ENCODE measurements around the gene TMEM115. TPM values are rescaled to one million over a fixed set of nuclear protein-coding genes. Genes with fewer than 3 reads are reported as not detected.

The TMEM115 gene
- total RNA-seq, 1 donor from 2014 or later = 44.4 TPM

DNA sequence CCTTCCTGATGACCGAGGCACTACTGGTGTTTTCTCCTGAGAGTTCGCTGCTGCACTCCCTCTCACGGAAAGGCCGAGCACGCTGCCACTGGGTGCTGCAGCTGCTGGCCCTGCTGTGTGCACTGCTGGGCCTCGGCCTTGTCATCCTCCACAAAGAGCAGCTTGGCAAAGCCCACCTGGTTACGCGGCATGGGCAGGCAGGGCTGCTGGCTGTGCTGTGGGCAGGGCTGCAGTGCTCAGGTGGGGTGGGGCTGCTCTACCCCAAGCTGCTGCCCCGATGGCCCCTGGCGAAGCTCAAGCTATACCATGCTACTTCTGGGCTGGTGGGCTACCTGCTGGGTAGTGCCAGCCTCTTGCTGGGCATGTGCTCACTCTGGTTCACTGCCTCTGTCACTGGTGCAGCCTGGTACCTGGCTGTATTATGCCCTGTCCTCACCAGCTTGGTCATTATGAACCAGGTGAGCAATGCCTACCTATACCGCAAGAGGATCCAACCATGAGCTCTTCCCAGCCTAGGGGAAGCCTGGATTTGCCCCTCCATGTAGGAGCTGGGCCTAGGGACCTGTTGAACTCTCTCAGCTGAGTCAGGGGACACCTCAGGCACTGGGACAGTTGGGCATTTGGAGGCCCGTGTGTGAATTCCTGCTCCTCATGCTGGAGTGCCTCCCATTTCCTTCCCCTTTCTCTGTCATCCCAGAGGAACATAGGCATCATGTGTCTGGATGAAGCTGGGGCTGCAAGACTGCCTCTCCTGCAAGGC, 5.9 kb downstream of the TMEM115 start:
- DNase-seq (ENCODE audit: low read depth in 2 of 2) = no peak

DNA sequence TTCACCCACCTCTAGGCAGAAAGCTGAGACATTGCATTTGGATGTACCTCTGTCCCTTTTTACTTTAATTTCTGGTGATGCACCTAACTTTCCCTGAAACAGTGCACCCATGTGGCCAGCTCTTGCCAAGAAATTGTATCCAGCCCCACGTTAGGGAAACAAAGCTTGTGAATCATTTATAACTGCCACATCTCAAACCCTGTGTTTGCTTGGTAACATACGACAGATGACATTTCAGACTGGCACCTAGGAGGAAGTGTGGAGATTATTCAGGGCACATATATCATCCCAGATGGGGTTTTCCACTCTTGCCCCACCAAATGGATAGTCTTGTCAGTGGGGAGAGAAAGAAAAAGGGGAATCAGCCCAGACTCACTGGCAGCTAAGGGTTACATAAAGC, 6.5 kb downstream of the TMEM115 start:
- DNase-seq (ENCODE audit: low read depth in 2 of 2) = peak; percentile 24

DNA sequence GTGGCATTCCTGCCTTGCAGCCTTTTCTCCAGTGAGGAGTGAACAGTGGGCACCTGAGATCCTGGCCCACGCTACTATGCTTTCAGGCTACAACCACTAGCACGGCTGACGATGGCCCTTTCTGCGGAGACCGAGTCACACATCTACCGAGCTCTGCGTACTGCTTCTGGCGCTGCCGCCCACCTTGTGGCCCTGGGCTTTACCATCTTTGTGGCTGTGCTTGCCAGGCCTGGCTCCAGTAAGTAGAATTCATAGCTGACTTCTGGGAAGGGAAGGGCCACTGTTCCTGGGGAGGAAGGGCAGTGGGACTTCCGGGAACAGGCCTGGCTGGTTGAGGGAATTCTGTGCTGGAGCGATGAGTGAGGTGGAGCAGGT, 8.0 kb downstream of the TMEM115 start:
- DNase-seq (ENCODE audit: low read depth in 2 of 2) = no peak

- peak; percentile 92 to 96 for DNase-seq (ENCODE audit: low read depth in 2 of 2)
Measured at GRCh38 chr3:50350527-50351322, 8.6 kb downstream of the TMEM115 start, which contains the start of the genes CYB561D2 and NPRL2. CYB561D2 (plus strand) TSS chr3:50350862; CDS start chr3:50351434, 572 bp downstream. NPRL2 (minus strand) TSS chr3:50350775; CDS start chr3:50350652, 123 bp downstream.

DNA sequence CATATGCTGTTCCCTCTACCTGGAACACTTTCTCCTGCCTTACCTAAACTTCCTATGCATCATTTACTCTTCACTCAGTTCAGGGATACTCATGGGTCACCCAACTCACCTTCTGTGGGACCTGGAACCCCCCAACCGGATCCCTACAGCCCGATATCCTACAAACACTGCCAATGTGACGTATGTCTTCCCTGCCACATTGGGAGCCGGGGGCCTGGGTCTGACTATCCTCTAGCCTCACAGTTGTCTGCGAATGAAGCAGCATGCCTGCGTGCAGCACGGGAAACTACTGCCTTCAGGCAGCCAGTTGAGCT, 9.2 kb downstream of the TMEM115 start:
- DNase-seq (ENCODE audit: low read depth in 2 of 2) = no peak

- peak; percentile 80 to 84 for DNase-seq (ENCODE audit: low read depth in 2 of 2)
Measured at GRCh38 chr3:50347187-50347813, 12.0 kb downstream of the TMEM115 start.

- peak in 1 of 2 donors; percentile 53 for DNase-seq (ENCODE audit: low read depth in 2 of 2)
Measured at GRCh38 chr3:50345586-50346234, 13.6 kb downstream of the TMEM115 start, which contains the start of gene ZMYND10. ZMYND10 (minus strand) TSS chr3:50345732; CDS start chr3:50345579, 153 bp downstream.

DNA sequence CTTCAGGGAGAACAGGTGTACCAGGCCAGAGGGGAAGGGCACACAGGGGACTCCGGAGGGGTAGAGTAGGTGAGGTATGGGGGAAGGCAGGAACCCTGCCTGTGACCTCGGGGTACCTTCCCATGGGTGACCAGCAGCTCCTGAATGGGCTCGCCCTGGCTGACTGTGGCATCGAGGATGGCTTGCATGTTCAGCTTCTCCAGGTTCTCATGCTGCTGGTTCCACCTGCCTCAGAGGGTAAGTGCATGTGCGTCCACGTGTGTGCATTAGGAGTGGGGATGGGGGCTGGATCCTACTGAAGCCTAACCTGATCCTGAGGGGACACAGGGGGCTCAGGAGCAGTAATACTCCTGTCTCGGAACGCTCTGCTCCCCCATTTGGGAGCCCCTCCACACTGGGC, 14.3 kb downstream of the TMEM115 start:
- DNase-seq (ENCODE audit: low read depth in 2 of 2) = no peak

DNA sequence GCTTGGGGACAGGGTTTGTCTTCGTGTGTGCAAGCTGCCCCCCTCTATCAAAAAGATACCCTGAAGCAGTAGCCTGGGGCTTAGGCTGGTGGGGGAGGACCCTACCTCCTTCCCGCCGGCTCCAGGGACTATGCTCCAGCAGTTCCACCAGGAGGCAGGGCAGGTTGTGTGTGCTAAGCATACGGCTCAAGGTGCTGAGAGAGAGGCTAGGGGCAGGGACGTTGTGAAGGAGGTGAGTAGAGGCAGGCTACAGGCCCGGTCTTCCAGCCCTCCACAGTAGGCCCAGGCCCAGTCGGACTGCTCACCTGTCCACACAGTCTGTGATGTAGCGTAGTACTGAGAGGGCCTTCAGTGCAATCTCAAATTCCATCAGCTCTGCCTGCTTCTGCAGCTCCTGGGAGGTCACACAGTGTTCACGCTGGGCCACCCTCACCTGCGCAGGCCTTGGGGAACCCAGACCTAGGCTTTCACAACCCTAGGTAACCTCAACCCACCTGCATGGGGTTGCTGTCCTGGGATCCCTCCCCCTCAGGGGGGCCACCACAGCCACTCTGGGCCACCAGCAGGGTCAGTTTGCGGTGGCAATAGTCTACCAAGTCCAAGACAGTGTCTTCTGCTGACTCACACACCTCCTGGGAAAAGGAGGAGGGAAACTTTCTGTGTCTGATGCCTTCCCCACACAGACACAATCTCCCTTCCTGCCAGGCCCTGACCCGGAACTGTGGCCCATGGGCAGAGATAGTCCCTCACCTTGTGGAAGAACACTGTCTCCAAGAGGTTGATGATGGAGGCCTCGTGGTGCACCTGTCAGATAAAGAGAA, 16.3 kb downstream of the TMEM115 start:
- DNase-seq (ENCODE audit: low read depth in 2 of 2) = no peak

GRCh38 chr3:50341996-50342650, 17.2 kb downstream of the TMEM115 start:
- no peak for DNase-seq (ENCODE audit: low read depth in 2 of 2)

DNA sequence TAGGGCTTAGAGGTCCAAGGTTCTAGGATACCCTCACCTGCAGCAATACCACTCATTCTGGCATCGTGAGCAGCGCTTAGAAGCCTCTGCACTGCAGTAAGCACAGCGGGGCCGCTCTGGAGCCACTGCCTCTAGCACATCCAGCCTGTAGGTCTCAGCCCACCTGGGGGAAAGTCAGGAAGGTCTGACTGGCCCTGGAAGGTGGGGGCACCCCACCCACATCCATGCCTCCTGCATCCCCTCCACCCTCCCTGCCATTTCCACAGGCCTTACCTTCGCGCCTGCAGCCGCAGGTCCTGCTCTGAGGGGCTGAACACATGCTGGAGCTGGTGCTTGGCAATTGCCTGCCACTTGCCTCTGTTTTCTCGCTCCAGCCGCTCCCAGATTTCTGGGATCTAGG, 17.8 kb downstream of the TMEM115 start:
- DNase-seq (ENCODE audit: low read depth in 2 of 2) = no peak

DNA sequence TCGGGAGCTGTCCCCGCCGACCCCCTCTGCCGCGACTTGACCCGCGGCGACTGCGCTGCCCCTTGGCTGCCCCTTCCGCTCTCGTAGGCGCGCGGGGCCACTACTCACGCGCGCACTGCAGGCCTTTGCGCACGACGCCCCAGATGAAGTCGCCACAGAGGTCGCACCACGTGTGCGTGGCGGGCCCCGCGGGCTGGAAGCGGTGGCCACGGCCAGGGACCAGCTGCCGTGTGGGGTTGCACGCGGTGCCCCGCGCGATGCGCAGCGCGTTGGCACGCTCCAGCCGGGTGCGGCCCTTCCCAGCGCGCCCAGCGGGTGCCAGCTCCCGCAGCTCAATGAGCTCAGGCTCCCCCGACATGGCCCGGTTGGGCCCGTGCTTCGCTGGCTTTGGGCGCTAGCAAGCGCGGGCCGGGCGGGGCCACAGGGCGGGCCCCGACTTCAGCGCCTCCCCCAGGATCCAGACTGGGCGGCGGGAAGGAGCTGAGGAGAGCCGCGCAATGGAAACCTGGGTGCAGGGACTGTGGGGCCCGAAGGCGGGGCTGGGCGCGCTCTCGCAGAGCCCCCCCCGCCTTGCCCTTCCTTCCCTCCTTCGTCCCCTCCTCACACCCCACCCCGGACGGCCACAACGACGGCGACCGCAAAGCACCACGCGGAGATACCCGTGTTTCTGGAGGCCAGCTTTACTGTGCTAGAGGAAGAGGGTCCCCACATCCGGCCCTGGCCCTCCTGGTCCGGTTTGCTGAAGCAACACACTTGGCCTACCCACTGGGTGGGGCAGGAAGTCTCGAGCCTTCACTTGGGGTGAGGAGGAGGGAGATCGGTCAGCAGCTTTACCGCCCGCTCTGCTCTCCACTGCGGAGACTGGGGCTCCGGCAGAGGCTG, 18.6 kb downstream of the TMEM115 start, which contains the start of gene RASSF1:
RASSF1 (minus strand) TSS at position 389 of the 882 bp plus-strand sequence; CDS start at position 358, 31 bp downstream.
- peak in 1 of 2 donors; percentile 43 for DNase-seq (ENCODE audit: low read depth in 2 of 2)

GRCh38 chr3:50340147-50340447, 19.2 kb downstream of the TMEM115 start:
- DNase-seq (ENCODE audit: low read depth in 2 of 2) = no peak

DNA sequence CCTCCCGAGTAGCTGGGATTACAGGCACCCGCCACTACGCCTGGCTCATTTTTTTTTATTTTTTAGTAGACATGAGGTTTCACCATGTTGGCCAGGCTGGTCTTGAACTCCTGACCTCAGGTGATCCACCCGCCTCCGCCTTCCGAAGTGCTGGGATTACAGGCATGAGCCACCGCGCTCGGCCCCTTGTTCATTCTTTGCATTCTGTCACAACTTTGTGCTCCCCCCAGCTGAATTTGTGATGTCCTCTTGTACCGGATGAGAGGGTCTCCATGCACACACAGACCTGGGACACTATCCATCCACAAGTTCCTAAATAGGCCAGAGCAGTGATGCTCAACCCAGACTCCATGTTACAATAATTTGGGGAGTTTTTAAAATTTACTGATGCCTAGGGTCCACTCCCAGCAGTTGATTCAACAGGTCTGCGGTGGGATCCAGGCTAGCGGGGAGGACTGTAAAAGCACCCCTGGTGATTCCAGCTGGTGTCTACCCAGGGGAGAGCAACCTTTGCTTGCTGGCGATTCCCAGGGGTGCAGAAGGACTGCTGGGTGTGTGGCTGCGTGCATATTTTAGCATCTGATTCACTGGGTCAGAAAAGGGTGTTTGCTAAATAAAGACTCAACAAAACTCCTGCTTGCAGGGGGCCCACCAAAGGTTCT, 19.7 kb downstream of the TMEM115 start:
- DNase-seq (ENCODE audit: low read depth in 2 of 2) = no peak

DNA sequence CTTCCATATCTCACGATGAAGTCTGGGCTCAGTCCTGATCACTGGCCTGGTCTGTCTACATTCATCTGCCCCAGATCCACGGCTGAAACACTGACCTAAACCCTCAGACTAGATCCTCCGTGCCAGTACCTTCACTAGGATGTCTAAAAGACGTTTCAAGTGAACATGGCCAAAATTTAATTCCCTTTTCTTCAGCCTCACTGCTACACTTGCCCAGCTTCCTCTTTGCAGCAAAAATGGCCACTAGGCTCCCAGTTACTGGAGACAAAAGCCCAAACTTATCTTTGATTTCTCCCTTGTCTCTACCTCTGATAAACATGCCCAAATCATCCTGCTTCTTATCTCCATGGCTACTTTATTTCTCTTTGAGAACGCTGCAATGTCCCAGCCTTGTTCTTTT, 20.4 kb downstream of the TMEM115 start:
- DNase-seq (ENCODE audit: low read depth in 2 of 2) = no peak

GRCh38 chr3:50337175-50337861, 22.0 kb downstream of the TMEM115 start:
- DNase-seq (ENCODE audit: low read depth in 2 of 2) = peak; percentile 100

DNA sequence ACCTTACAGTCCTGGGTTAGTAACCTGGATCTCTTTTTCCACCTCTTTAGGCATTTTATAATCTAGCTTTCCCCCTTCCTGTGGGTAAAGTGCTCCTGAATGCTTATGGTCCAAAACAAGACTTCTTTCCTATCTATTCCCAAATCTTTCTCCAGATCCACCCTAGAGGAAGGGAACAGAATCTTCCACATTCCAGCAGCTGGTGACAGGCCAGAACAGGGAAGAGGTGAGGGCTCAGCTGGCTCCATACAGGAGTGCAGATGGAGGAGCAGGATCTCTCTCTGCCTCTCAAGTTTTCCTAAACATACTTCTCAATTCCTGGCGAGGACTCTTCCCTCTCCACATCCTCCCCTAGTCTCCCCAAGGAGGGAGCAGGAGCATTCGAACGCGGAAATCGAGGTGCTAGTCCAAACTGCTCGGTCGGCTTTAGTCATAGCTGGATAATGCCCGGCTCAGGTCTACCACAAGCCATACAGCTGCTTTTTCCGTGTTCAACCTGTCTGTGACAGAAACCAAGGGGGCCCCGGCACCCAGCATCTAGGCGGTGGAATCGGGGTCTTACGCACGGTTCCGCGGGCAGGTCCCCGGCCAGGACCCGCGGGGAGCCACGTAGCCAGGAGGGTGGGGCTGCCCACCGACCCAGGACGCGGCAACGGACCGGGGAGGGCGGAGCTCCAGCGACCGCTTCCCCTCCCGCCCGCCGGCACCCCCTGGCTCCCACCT, 22.7 kb downstream of the TMEM115 start:
- no peak for DNase-seq (ENCODE audit: low read depth in 2 of 2)

Measured in lung microvascular endothelial cell (primary cell).